IPS DF 6.9 (cell line): Measurements from ENCODE around the gene SP2.
A peak's percentile ranks its signal among the peaks of the same experiment; 100 is the strongest.

Source experiments
- DNase-seq: peaks from one replicate; pipeline ENCODE4 v3.0.0-alpha.2; 2013; ENCODE audit warnings: low read depth, low spot score
- H3K27ac ChIP-seq: one replicate; pipeline ENCODE4 v1.5.1; 2013; ENCODE audit warnings: low read length, control low read depth
- H3K27me3 ChIP-seq: 2 replicates; pipeline ENCODE4 v1.6.1; 2013; ENCODE audit warnings: mild to moderate bottlenecking, low read length; ENCODE audit not compliant: control insufficient read depth, insufficient read depth
- H3K36me3 ChIP-seq: 2 replicates; pipeline ENCODE4 v1.6.1; 2013; ENCODE audit warnings: low read length; ENCODE audit not compliant: control insufficient read depth, insufficient read depth
- H3K4me1 ChIP-seq: 2 replicates; pipeline ENCODE4 v1.6.1; 2013; ENCODE audit warnings: low read length; ENCODE audit not compliant: control insufficient read depth, insufficient read depth
- H3K4me3 ChIP-seq: 2 replicates; pipeline ENCODE4 v1.5.1; 2013; ENCODE audit warnings: mild to moderate bottlenecking, low read length
- H3K9me3 ChIP-seq: 2 replicates; pipeline ENCODE4 v1.6.1; 2013; ENCODE audit warnings: low read length, inconsistent platforms; ENCODE audit not compliant: control insufficient read depth, insufficient read depth
- WGBS: extraction: QIAGEN DNeasy Blood & Tissue Kit; methylation state at CpG from one replicate; pipeline ENCODE4 v1.1.7; 2013; ENCODE audit warnings: mixed read lengths, missing lambda C conversion rate; ENCODE audit not compliant: insufficient read length, insufficient coverage; 5-methylcytosine and 5-hydroxymethylcytosine counted together

Gene SP2

GRCh38 chr17:47895856-47896671 is at the start of gene SP2:
SP2 (plus strand) TSS chr17:47896236; CDS start chr17:47896287, 51 bp downstream.
- no peaks in the 10 kb centered on the region for H3K27me3 ChIP-seq
- WGBS, result no CpG with 5 or more reads among the region's 70 CpGs
- H3K4me3 ChIP-seq, result peak within 1 kb of the TSS; percentile 86
- H3K9me3 ChIP-seq, result no peaks in the 10 kb centered on the region
- H3K4me1 ChIP-seq, result no peaks in the 10 kb centered on the region
- no peak within 1 kb of the TSS for H3K27ac ChIP-seq
- peak; percentile 100 for DNase-seq
- no peaks in the 10 kb centered on the region for H3K36me3 ChIP-seq

DNA sequence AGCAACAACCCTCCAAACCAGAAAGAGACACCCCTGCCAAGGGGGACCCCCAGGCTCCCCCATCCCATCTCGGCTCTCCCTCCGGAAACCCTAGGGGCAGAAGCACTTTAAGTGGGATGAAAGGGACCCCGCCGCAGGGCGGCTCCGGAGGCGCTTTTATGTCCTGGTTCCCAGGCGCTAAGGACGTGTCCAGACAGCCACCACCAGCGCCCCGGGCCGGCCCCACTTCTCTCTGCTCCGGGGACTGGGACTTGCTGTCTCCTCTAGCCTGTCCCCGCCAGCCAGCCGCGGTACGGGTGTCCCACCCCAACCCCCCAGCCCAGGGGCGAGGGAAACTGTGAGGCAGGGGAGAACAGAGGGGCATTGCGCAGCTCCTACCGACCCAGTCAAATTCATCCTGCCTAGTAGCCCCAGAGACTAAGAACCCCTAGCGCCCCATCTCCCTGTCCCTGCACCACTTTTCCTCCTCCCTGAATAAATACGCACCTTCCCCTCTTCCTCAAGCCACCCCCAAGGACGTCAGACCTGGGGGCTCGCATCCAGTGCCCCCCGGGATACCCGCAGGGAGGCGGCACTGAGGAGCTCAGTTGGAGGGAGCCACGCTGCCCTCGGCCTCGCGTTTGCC is 49.2 kb upstream of the SP2 start:
- Histone ChIP-seq H3K4me3 (peak overlapping the region; percentile 7; the same call in 1 of the 2 replicates), H3K36me3 (no peaks in the 10 kb centered on the region), H3K4me1 (peaks cover 6% of the 10 kb centered on the region; the same call in 1 of the 2 replicates), H3K27me3 (peaks cover 41% of the 10 kb centered on the region), H3K27ac (no peak overlapping the region), H3K9me3 (no peaks in the 10 kb centered on the region)
- DNase-seq, result no peak
- no CpG with 5 or more reads among the region's 31 CpGs for WGBS

DNA sequence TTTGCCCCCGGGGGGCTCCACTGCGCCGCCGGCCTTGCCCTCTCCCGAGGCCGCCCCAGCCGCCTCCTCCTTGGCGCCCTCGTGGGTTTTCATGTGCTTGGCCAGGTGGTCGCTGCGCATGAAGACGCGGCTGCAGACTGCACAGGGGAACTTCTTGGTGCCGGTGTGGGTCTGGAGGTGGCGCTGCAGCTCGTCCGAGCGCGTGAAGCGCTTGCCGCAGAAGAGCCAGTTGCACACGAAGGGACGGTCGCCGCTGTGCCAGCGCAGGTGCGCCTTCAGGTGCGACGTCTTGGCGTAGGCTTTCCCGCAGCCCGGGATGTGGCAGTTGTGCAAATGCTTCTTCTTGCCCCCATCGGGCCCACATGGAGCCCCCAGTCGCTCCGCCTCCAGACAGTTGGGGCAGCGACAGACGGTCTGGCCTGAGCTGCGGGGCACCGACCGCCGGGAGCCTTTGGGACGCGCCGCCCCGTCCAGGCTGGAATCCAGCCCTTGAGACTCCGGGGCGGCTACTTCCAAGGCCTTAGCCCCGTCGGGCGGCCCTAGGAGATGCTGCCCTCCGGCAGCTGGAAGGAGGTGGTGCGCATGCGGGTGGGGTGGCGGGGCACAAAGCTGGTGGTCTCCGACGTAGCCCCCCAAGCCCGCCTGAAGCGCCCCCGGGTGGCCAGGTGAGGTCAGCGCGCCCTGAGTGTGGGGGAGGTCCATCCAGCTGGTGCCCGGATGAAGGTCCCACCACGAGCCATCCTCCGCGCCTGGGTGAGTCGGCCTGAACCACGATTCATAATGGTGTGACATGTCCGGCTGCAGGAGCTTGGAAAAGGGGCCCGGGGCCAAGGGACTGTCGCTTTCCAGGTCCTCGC is 48.5 kb upstream of the SP2 start:
- no peaks in the 10 kb centered on the region for H3K36me3 ChIP-seq
- whole genome bisulfite sequencing, result no CpG with 5 or more reads among the region's 71 CpGs
- H3K4me3 ChIP-seq, result peak overlapping the region; percentile 15; the same call in 1 of the 2 replicates
- H3K27ac ChIP-seq, result no peak overlapping the region
- peaks cover 6% of the 10 kb centered on the region; the same call in 1 of the 2 replicates for H3K4me1 ChIP-seq
- no peak for DNase-seq
- peaks cover 47% of the 10 kb centered on the region for H3K27me3 ChIP-seq
- no peaks in the 10 kb centered on the region for H3K9me3 ChIP-seq

GRCh38 chr17:47848198-47848513 is 47.9 kb upstream of the SP2 start:
- Histone ChIP-seq H3K27me3 (peaks cover 53% of the 10 kb centered on the region), H3K4me1 (peaks cover 5% of the 10 kb centered on the region; the same call in 1 of the 2 replicates), H3K4me3 (peak overlapping the region; percentile 15; the same call in 1 of the 2 replicates), H3K27ac (no peak overlapping the region), H3K36me3 (no peaks in the 10 kb centered on the region), H3K9me3 (no peaks in the 10 kb centered on the region)
- DNase-seq, result no peak
- WGBS, result no CpG with 5 or more reads among the region's 23 CpGs

GRCh38 chr17:47850373-47850691 is 45.7 kb upstream of the SP2 start:
- Histone ChIP-seq H3K4me3 (peak overlapping the region; percentile 40; the same call in 1 of the 2 replicates), H3K4me1 (peaks cover 2% of the 10 kb centered on the region; the same call in 1 of the 2 replicates), H3K27ac (no peak overlapping the region)

DNA sequence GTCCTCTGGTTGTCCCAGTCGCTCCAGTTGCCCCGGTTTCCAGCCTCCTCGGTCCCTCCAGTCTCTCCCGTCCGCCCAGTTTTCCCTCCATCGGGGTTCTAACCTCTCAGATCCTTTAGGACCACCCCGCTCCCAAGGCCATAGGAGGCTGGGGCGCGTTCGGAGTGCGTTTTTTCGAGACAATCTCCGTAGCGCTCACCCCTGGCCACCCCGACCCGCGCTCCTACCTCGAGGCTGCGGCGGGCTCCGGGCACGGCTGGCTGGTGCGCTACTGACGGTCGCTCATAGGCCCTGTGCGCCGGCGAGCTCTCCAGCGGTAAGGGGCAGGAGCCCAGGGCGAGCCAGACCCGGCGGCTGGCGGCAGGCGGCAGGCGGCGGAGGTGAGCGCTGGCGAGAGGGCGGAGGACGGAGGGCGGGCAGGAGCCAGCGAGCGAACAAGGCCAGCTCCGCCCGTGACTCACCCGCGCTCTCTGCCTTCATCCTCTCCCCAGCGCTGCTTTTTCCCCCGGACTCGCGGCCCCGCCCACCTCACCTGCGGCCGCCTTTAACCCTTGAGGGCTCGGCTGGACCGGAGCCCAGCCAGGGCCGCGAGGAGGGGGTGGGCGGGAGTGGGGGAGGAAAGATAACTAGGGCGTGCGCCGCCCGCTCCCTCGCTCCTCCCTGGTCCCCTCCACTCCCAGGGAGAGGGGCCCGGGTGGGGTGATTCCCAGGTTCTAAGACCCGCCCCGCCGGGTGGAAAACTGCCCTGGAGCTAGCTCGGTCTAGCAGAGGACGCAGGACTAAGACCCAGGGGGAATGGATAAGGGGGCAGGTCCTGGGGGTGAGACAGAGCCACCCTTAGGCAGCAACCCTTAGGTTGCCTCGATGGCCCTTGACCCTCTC is 45.1 kb upstream of the SP2 start, which contains the start of gene SP6:
Gene SP6 (minus strand): TSS at position 472 of the 882 bp plus-strand sequence. CDS start 2,734 bp downstream, outside the sequence.
- Histone ChIP-seq H3K4me3 (peak within 1 kb of the TSS; percentile 40; the same call in 1 of the 2 replicates), H3K27ac (no peak within 1 kb of the TSS), H3K9me3 (no peaks in the 10 kb centered on the region), H3K27me3 (peaks cover 65% of the 10 kb centered on the region), H3K36me3 (no peaks in the 10 kb centered on the region), H3K4me1 (peaks cover 3% of the 10 kb centered on the region; the same call in 1 of the 2 replicates)
- WGBS, result no CpG with 5 or more reads among the region's 71 CpGs
- DNase-seq, result no peak

More at GRCh38 chr17:47850373-47850691, 45.7 kb upstream of the SP2 start:
- no peak for DNase-seq
- H3K9me3 ChIP-seq, result no peaks in the 10 kb centered on the region
- peaks cover 68% of the 10 kb centered on the region for H3K27me3 ChIP-seq
- WGBS, result no CpG with 5 or more reads among the region's 9 CpGs
- H3K36me3 ChIP-seq, result no peaks in the 10 kb centered on the region

GRCh38 chr17:47851764-47852112 is 44.3 kb upstream of the SP2 start:
- peaks cover 59% of the 10 kb centered on the region for H3K27me3 ChIP-seq
- H3K4me1 ChIP-seq, result peaks cover 3% of the 10 kb centered on the region; the same call in 1 of the 2 replicates

GRCh38 chr17:47852113-47852949 is 43.7 kb upstream of the SP2 start:
- no peak for DNase-seq
- Histone ChIP-seq H3K36me3 (no peaks in the 10 kb centered on the region), H3K9me3 (no peaks in the 10 kb centered on the region), H3K4me3 (peak overlapping the region; percentile 21; the same call in 1 of the 2 replicates), H3K4me1 (peaks cover 3% of the 10 kb centered on the region; the same call in 1 of the 2 replicates), H3K27me3 (peaks cover 54% of the 10 kb centered on the region), H3K27ac (no peak overlapping the region)
- no CpG with 5 or more reads among the region's 32 CpGs for WGBS

More at GRCh38 chr17:47851764-47852112, 44.3 kb upstream of the SP2 start:
- DNase-seq, result no peak
- Histone ChIP-seq H3K9me3 (no peaks in the 10 kb centered on the region), H3K36me3 (no peaks in the 10 kb centered on the region), H3K27ac (no peak overlapping the region), H3K4me3 (peak overlapping the region; percentile 21; the same call in 1 of the 2 replicates)
- WGBS, result no CpG with 5 or more reads among the region's 11 CpGs

GRCh38 chr17:47853616-47854015 is 42.4 kb upstream of the SP2 start:
- no peak overlapping the region for H3K4me3 ChIP-seq
- H3K27ac ChIP-seq, result no peak overlapping the region
- H3K36me3 ChIP-seq, result no peaks in the 10 kb centered on the region
- H3K9me3 ChIP-seq, result no peaks in the 10 kb centered on the region
- WGBS, result no CpG with 5 or more reads among the region's 5 CpGs
- peaks cover 48% of the 10 kb centered on the region for H3K27me3 ChIP-seq
- no peak for DNase-seq
- peaks cover 2% of the 10 kb centered on the region; the same call in 1 of the 2 replicates for H3K4me1 ChIP-seq
